Heart left ventricle (tissue), 16 donors: ENCODE results near the gene GARS1. TPM values are rescaled to one million over a fixed set of nuclear protein-coding genes. Genes with fewer than 3 reads are reported as not detected.

Source experiments
- ATAC-seq, 4 donors: fragments of 200-7000 bp; cut with Tn5 transposase; one replicate each; pipeline ENCODE4 v1.9.1; 2020 to 2022; ENCODE audit warnings: moderate library complexity in 4 of 4, mild to moderate bottlenecking in 3 of 4, moderate number of reproducible peaks in 1 of 4
- DNase-seq, 5 donors: peaks; one replicate each; pipeline ENCODE4 v3.0.0-alpha.2; 2020
- H3K27ac ChIP-seq, 12 donors: fragments of 200-600 bp; sonication (generic) in 4 of 12; one replicate each; pipeline versions ENCODE4 v1.5.0 to v1.8.0; 2016 to 2022; ENCODE audit warnings: mild to moderate bottlenecking in 2 of 12
- H3K27me3 ChIP-seq, 9 donors: fragments of 200-600 bp; sonication (generic) in 2 of 9; one replicate each; pipeline versions ENCODE4 v1.5.1 to v1.8.0; 2016 to 2022; ENCODE audit warnings: mild to moderate bottlenecking in 3 of 9
- H3K36me3 ChIP-seq, 9 donors: fragments of 200-600 bp; sonication (generic) in 2 of 9; one replicate each; pipeline versions ENCODE4 v1.5.0 to v1.8.0; 2018 to 2022; ENCODE audit warnings: mild to moderate bottlenecking in 2 of 9
- H3K4me1 ChIP-seq, 12 donors: fragments of 200-600 bp; sonication (generic) in 4 of 12; one replicate each; pipeline versions ENCODE4 v1.5.0 to v1.8.0; 2016 to 2022; ENCODE audit warnings: mild to moderate bottlenecking in 3 of 12
- H3K4me3 ChIP-seq, 12 donors: fragments of 200-600 bp; sonication (generic) in 4 of 12; one replicate each; pipeline versions ENCODE4 v1.5.0 to v1.8.0; 2017 to 2022; ENCODE audit warnings: mild to moderate bottlenecking in 9 of 12, moderate library complexity in 4 of 12
- H3K9me3 ChIP-seq, 12 donors: fragments of 200-600 bp; sonication (generic) in 4 of 12; one replicate each; pipeline versions ENCODE4 v1.5.0 to v1.8.0; 2016 to 2022; ENCODE audit warnings: mild to moderate bottlenecking in 1 of 12
- POLR2A ChIP-seq, 2 donors: fragments of 450-650 bp; IDR thresholded peaks; one replicate each; pipeline ENCODE4 v1.6.1; 2017; ENCODE audit warnings: antibody characterized with exemption in 2 of 2, mild to moderate bottlenecking in 2 of 2, moderate library complexity in 2 of 2
- WGBS, 4 donors: extraction: QIAGEN DNeasy Blood & Tissue Kit in 2 of 4; methylation state at CpG; one replicate each; pipeline versions ENCODE4 v1.1.5 to v1.1.7; 2013 to 2018; 5-methylcytosine and 5-hydroxymethylcytosine counted together
- intact Hi-C, 10 donors: fragments of 100-400 bp; cut with DNase I; formaldehyde crosslinking; loops; one replicate each; pipeline versions ENCODE4 v1.11.1 to v1.14.2; 2022
- polyA plus RNA-seq, 2 donors: library from polyadenylated mRNA; stranded (reverse); fragments of 200-250 nt; gene quantifications; one replicate each; pipeline ENCODE4 v1.2.3, GENCODE V29; 2013
- total RNA-seq, 9 donors: library from RNA; depleted of rRNA in 2 of 9; stranded (reverse); fragments of >200 nt in 2 of 9; fragmentation: NEBNext Ultra II Directional in 3 of 9; extraction: Animal tissue kit (Norgen Biotek cat#: 25700) in 3 of 9; gene quantifications; one replicate each; pipeline versions ENCODE4 v1.1.0 to v1.2.4, GENCODE V29; 2016 to 2023
- TF ChIP-seq, protein P1 (sequence below), 12 donors: fragments of 200-600 bp; sonication (generic) in 4 of 12; IDR thresholded peaks; one replicate each; pipeline versions ENCODE4 v1.5.0 to v1.8.0; 2018 to 2022; ENCODE audit warnings: antibody characterized with exemption in 12 of 12, mild to moderate bottlenecking in 5 of 12
- donor health status: ischemic (EF 13 %, LVEDD 7.1; RV severe dilation, severe dysfunction).
- donor health status: healthy with polysubstance abuse.
- donor health status: DM: no; HTN: yes; CAD: no.
- donor health status: DM: no; HTN: no; CAD: no.
- donor health status: ischemic (EF 25% LVEDD 6.9; RV normal size, moderate dysfunction).
- donor health status: ischemic (EF 25% LVEDD 5.7; RV mildly dilated, moderate dysfunction).
- donor health status: healthy.
- donor health status: DM: yes; HTN: yes; CAD: no.
- donor health status: ischemic (EF 35%, LVEDD 5.7; RV mildly dilated, moderate dysfunction).
- donor health status: nonischemic (EF 11% LVEDD 7.7; RV severe dilation, severe dysfunction).
- donor health status: DM: yes; HTN: yes; CAD: no.
- donor health status: PGD.
- donor health status: ischemic (EF 29% LVEDD 5.4; RV normal size, mild dysfunction).
- donor health status: nonischemic (EF 23%, LVEDD 6.1; RV moderate dilation, normal function).

Gene GARS1
- total and polyA plus RNA-seq, 11 donors = 32.7 to 96.2 (median 48.5) TPM

DNA sequence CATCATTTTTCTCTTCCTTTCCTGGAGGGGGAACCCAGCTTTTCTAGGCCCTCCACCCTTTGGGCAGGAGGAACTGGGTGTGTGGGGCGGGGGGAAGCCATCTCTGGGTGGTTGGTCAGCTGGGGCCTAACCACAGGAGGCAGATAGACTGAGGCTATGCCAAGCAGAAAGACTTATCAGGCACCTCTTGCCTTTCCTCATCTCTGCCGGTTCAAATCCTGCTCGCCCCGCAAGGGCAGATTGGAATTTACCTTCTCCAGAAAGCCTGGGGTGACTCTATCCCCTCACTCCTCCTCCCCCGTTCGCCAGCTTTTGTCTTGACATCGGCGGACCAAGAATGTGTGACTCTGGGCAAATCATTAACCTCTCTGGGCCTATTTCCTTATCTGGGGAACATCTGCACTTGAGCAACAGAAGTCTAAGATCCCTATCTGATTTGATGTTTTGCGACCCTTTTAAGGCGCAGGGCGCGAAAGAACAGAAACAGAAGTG lies 584 bp upstream of the GARS1 start:
- Histone ChIP-seq H3K4me3 (peak overlapping the region; percentile 75 to 97 (median 88)), H3K27ac (peak overlapping the region; percentile 74 to 97 (median 93)), H3K4me1 (peaks cover 0 to 46% (median 24%) of the 10 kb centered on the region in 12 donors), H3K9me3 (no peaks in the 10 kb centered on the region), H3K27me3 (no peaks in the 10 kb centered on the region), H3K36me3 (peaks cover 0 to 10% (median 3%) of the 10 kb centered on the region in 9 donors)
- DNase-seq (peak in 4 of 5 donors; percentile 22 to 39 (median 30)), ATAC-seq (peak; percentile 36 to 52 (median 46))
- TF ChIP-seq POLR2A (IDR thresholded peaks at IDR 0.05) = no peak
- TF ChIP-seq, protein P1, sequence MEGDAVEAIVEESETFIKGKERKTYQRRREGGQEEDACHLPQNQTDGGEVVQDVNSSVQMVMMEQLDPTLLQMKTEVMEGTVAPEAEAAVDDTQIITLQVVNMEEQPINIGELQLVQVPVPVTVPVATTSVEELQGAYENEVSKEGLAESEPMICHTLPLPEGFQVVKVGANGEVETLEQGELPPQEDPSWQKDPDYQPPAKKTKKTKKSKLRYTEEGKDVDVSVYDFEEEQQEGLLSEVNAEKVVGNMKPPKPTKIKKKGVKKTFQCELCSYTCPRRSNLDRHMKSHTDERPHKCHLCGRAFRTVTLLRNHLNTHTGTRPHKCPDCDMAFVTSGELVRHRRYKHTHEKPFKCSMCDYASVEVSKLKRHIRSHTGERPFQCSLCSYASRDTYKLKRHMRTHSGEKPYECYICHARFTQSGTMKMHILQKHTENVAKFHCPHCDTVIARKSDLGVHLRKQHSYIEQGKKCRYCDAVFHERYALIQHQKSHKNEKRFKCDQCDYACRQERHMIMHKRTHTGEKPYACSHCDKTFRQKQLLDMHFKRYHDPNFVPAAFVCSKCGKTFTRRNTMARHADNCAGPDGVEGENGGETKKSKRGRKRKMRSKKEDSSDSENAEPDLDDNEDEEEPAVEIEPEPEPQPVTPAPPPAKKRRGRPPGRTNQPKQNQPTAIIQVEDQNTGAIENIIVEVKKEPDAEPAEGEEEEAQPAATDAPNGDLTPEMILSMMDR (IDR thresholded peaks at IDR 0.05) = no peak
- 0 to 2% (median 1%) methylated on average over 12 of the region's 12 CpGs for WGBS, 4 donors
- intact Hi-C loops = no loop called here

DNA sequence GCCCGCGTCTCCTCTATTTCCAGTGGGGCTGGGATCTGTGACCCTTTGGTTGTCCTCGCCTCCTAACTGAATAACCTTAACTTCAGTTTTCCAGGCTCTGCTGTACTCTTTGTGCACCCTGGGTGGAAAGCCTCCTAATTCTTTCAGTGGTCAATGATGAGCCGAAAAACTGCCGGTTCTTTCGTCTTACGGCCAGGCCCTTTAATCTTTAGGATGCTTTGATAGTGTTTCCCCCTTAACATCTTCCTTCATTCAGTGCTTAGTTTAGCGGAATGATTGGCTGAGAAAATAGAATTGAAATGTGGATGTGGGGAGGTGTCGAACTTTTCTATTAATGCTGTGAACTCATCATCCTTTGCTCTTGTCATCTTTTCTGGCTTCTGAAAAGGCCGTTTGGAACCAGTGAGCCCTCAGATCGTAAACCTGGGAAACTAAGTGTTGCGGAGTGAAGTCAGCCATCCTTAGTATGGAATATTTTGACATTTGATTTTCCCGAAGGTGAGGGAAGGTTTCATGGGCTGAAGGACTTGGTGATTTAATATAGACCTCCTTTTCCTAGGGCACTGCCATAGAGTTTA lies 847 bp downstream of the GARS1 start:
- no peak for ATAC-seq
- intact Hi-C loops = no loop called here
- 3% methylated on average over 13 of the region's 13 CpGs for WGBS, 4 donors

DNA sequence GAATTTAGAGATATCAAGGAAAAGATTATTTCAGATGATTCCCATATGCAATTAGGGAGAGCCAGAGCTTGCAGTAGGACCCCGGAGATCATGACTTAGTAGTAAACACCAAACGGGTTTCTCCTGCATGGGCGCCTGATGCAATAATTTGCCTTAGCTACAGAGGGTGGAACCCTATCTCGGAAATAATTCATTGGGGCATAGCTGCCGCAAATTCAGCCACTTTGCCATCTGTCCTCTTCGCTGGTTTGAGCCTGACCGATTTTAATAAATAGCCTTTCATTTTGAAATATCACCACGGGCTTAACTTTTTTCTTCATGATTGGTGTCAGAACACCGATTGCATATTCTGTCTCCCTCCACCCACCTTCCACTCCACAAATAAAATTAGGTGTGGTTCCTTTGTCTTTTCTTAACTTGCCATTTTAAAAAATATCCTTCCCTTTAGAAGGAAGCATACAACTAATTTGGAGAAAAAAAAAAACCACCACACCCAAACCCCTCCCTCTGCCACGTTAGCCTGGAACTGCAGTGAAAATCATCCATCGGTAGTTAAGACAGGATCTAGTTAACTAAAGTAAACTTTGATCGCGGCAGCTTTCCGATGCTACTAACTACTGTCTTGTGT lies 1.4 kb downstream of the GARS1 start:
- DNase-seq (no peak), ATAC-seq (no peak)
- H3K27ac ChIP-seq = peak overlapping the region in 6 of 12 donors; percentile 89 to 97 (median 95)
- TF ChIP-seq, protein P1 (IDR thresholded peaks at IDR 0.05) = no peak
- no peak for TF ChIP-seq POLR2A (IDR thresholded peaks at IDR 0.05)
- no peaks in the 10 kb centered on the region for H3K9me3 ChIP-seq
- no peaks in the 10 kb centered on the region for H3K27me3 ChIP-seq
- intact Hi-C loops = no loop called here
- H3K36me3 ChIP-seq = peaks cover 0 to 29% (median 23%) of the 10 kb centered on the region in 9 donors
- peak overlapping the region; percentile 75 to 97 (median 88) for H3K4me3 ChIP-seq
- WGBS, 4 donors = 31 to 37% (median 35%) methylated on average over 14 of the region's 14 CpGs
- peaks cover 0 to 46% (median 24%) of the 10 kb centered on the region in 12 donors for H3K4me1 ChIP-seq

More for the DNA sequence above, 847 bp downstream of the GARS1 start:
- Histone ChIP-seq H3K27me3 (no peaks in the 10 kb centered on the region), H3K9me3 (no peaks in the 10 kb centered on the region), H3K4me3 (peak overlapping the region; percentile 75 to 97 (median 88)), H3K4me1 (peaks cover 0 to 46% (median 24%) of the 10 kb centered on the region in 12 donors), H3K27ac (peak overlapping the region; percentile 42 to 97 (median 93)), H3K36me3 (peaks cover 0 to 23% (median 17%) of the 10 kb centered on the region in 9 donors)
- DNase-seq = no peak
- TF ChIP-seq, protein P1 (IDR thresholded peaks at IDR 0.05) = no peak
- no peak for TF ChIP-seq POLR2A (IDR thresholded peaks at IDR 0.05)

DNA sequence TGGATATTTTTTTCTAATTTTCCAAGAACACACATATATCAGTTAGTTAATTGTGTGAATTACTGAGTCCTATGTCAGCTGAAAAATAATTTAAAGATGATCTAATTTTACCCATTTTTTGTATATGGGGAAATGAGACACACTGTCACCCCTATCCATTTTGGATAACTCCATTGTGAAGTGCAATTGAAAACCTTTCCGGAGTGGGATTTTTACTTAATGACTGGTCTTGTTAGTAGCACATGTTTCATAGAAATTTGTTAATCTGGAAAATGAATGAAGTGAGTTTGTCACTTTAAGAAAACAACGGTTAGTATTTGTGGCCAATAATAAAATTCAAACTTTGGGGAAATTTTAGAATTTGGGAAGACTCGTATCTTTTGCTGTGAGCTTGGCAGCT lies 2.0 kb downstream of the GARS1 start:
- no peak for ATAC-seq
- no peak for TF ChIP-seq POLR2A (IDR thresholded peaks at IDR 0.05)
- TF ChIP-seq, protein P1 (IDR thresholded peaks at IDR 0.05) = no peak
- Histone ChIP-seq H3K27ac (no peak overlapping the region), H3K4me3 (peak overlapping the region in 9 of 12 donors; percentile 75 to 97 (median 87)), H3K36me3 (peaks cover 0 to 35% (median 29%) of the 10 kb centered on the region in 9 donors), H3K27me3 (no peaks in the 10 kb centered on the region), H3K4me1 (peaks cover 0 to 41% (median 24%) of the 10 kb centered on the region in 12 donors), H3K9me3 (no peaks in the 10 kb centered on the region)
- no peak for DNase-seq
- WGBS, 4 donors = 84 to 89% (median 86%) methylated on average over 3 of the region's 3 CpGs
- intact Hi-C loops = no loop called here
